Stimulated activated CD4-positive, alpha-beta T cell treated with anti-CD3 and anti-CD28 coated beads, TNF-alpha, amount 100 ng/mL, for 4 hours (primary cell): ENCODE data around the gene GLE1.
"Not testable (repeated sequence)": the region's sequence is repeated elsewhere in the genome, so short reads cannot be mapped to it uniquely, and the experiment has no call there.

Experiments
- DNase-seq, 3 experiments: peaks; one replicate each; pipeline ENCODE4 v3.0.0-alpha.2; 2020; ENCODE audit warnings: low read depth in 3 of 3

Gene GLE1

DNA sequence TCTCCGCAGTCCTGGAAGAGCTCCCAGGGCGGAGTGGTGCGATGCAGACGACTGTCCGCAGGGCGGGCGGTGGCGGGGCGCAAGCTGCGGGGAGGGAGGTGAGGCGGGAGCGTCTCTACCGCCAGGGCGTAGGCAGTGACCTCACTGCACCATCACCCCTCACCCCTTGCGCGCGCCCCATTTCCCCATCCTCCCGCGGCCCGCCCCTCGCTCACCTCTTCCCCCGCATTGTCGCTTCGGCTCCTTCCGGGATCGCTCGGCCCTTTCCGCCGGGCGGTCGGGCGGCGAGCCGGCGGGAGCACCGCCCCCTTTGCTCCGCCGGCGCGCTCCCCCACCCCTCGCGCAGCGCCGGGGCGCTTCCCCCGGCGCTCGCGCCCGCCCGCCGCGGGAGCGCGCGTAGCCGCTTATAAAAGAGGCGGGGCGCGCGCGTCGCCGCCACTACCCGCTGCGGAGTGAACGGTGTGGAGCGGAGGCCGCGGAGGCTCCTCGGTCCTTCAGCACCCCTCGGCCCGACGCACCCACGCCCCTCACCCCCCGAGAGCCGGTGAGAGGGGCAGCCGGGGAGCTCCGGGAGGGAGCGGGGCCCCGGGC is 47.7 kb downstream of the GLE1 start, which contains the start of gene SPTAN1:
TSS of gene SPTAN1 (plus strand) at position 435 of the 591 bp plus-strand sequence. CDS start 14,154 bp downstream, outside the sequence.
- DNase-seq: peak; percentile 89 to 91 (median 90)

DNA sequence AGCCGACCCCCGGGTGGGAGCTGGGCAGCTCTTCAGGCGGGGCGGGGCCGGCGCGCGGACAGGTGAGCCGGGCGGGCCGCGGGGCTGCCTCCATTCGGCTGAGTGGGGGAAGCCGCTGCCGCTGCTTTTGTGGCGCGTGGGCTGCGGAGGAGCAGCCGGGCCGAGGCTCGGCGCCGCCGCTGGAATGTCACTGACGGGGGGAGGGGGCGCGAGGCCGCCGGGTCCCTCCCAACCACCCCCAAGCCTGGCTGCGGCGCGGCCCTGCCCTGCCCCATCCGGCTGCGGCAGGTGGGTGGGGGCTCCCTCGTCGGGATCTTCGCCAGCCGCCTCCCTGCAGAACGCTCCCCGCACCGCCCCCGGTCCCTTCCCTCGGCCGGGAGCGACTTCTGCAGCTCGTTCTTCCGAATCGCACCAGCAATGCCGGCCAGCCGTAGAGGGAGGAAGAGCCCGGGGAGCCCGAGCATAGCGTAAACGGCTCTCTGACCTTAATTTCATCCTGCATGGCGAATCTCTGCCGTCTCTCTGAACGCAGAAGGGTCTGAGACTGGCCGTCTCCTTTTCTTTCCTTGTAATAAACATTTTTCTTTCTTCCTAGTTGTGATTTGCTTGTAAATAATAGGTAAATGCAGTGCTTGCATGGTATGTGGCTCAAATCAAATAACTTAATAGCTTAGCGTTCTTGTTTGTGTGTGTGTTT is 48.4 kb downstream of the GLE1 start:
- DNase-seq: peak in 1 of 3 experiments; percentile 23

DNA sequence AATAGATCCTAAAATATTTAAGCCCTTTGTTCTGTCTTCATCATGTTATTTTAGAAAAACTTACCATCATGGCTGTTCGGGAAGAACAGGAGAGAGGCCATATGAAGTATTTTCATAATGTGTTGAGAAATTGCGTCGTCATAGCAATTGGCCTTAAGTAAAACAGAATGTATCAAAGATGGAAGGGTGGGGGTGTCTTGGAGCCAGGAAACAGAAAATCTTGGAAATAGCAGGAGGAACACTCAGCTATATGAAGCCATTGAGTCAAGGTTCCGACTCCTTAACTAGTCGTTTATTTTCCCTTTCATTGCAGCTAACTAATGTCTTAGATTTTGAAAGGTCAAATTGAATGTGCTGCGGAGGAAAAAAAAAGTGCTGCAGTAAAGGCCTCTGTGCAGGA is 49.2 kb downstream of the GLE1 start:
- no peak for DNase-seq

DNA sequence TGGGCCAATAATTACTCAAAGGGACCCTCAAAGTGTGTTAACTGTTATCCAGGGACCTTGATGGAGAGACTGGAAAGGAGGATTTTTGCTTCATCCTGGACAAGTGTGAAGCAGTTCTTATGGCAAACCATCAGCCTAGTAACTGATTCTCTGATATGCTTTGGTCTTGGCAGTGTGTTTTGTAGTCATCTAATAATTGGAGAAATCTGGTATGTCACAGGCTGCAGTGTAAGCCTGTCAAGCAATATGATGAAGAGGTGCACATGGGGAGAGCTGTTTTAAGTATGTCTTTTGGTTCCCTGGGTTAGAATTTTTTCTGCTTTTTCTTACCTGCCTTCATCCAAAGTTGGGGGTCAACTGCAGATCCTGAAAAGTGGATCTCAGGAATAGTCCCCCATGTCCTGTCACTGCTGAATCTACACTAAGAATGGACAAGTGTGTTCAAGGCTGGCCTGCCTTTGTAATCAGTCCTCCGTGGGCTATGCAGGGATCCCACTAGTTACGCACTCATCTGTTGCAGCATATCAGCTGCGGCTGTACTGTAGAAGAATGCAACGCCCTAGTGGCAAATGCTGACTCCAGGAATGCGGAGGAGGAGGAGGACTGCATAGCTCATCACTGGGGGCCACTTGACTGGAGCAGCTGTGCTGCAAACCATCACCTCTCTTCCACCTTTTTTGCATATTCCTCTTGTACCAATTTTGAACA is 49.8 kb downstream of the GLE1 start:
- no peak for DNase-seq

DNA sequence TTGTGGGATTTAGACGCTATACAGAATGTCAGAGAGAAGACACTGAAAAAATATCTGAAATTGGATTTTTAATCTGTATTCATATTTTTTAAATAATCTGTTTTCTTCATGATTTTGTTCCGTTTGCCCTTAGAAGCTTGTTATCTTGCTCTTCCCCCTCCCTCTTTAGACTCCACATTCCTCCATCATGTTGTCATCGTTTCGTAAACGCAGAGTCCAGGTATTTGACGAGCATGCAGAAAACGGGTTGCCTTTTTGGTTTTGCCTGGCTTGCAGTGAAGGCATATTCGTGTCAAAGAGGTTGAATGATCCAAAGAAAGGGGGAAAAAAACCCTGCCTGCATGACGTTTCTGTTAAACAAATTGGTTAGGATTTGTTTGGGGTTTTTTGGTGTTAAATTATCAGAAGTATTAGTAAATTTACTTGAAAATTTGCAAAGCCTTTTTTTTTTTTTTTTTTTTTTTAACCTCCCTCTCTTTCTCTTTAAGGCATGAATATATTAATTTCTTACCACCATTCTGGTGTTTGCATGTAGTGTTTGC is 50.7 kb downstream of the GLE1 start:
- no peak for DNase-seq

DNA sequence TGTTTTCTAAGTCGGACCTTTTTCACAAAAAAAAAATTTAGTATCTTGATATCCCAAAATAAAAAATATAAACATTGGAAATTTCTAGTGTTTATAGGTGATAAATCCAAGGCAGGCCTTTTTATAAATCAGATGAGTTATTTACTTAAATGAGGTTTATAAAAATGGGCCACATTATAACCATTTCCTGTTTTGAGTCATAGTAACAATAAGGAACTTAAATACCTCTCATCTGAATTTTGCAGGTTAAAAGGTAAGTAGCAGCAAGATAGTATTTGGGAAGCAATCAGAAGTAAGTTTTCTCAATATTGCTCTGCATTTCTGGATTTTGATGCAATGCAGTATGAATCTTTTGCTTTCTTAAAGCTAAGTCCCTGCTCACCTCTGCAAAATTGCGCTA is 51.8 kb downstream of the GLE1 start:
- DNase-seq: no peak

DNA sequence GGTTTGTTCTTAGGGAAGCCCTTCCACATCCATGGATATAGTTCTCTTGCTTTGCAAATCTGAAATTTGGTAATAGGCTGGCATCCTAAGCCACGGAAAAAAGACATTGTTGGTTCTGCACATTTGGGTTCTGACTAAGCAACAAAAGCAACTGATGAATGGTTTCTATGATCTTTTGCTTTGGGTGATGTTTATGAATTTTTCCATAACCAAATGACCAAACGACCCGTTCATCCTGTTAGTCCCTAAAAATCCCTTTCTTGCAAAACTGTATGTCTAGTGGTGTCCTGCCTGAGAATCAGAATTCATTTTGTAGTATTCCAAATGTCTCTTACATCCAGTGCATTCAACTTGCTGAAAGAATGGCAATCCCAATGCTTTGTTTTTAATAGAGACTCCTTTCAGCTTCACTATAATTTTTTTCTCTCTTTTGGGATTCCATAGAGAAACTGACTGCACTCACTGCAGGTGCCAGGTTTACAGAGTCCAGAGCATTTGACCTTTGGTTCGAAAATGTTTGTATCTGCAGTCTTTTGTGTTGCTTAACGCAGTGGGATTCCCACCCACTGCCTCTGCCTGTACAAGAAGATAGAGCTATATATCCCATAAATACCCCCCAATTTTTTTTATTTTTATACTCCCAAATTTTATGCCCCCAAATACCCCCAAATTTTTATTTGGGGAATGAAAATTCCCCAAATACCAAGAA is 52.6 kb downstream of the GLE1 start:
- no peak for DNase-seq

DNA sequence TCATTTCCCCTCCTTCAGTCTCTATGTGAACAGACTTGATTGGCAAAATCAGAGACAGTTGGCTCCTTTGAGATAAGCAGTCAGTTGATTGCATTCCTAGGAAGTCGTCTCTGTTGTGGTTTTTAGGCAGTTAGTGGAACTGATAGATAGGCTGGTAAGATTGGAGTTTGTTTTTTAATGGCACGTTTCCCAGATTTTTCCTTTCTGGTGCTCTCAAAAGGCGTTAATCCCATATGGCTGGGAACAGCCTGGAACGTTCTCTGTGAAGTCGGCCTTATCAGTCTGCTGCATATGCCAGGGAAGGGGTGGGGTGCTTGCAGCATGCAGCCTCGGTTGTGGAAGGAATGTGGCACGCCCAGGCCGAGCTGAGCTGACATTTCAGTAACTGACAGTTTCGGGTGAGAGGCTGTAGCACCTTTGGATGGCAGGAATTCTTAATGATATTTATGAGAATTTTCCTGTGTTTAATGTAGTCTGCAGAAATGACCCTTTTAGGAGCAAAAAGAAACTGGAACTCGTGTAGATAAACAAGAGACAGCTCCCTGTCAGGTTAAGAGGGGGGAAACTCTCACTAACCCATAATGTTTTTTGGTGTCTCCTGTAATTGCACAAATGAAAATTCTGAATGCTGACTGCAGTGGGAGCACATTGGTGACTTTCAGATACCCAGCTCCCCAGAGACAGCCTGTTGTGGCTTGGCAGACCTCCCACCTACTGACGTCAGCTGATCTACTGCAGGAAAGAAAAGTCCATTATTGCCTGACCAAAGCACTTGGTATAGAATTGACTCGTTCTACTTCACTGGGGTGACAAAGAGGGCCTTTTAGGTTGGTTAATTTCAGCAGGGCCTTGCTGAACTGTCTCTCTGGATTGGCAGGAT is 54.2 kb downstream of the GLE1 start:
- no peak for DNase-seq

DNA sequence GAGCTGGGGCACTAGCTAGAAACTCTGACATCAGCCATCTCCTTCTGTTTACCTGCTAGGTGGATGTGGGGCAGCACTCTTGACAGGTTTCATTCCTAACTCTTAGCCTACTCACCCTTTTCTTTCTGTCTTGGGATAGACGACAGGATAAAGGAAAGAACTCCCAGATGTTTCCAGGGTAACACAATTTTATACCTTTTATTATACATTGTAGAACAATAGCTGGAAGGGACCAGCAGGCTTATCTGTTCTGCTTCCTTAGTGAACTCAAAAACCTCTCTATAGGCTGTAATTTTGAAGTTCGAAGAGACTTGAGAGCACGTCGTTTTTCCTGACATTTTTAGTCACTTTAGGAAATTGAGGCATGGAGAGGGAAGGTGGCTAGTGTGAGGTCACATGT is 61.1 kb downstream of the GLE1 start:
- no peak for DNase-seq

DNA sequence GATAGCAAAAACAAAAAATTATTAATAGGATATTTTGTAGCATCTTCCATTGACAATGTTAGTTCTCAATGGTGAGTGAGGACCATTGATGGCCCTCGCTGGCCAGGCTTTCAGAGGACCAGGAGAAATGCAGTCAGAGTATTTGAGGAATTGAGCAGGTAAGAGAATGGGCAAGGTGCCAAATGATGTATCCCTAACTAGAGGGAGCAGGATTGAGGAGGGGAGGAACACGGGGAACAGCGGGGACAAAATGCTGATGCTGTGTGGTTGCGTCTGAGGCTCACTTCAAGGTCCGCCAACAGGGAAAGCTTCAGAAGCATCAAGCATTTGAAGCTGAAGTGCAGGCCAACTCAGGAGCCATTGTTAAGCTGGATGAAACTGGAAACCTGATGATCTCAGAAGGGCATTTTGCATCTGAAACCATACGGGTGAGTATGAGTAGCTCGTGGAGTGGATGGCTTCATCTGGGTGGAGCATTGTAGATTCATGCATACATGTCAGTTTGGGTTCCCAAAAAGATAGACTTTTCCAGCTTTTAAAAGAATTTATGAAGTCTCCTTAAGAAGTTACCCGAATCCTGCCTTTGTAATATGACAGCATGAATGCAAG is 64.1 kb downstream of the GLE1 start:
- no peak for DNase-seq

DNA sequence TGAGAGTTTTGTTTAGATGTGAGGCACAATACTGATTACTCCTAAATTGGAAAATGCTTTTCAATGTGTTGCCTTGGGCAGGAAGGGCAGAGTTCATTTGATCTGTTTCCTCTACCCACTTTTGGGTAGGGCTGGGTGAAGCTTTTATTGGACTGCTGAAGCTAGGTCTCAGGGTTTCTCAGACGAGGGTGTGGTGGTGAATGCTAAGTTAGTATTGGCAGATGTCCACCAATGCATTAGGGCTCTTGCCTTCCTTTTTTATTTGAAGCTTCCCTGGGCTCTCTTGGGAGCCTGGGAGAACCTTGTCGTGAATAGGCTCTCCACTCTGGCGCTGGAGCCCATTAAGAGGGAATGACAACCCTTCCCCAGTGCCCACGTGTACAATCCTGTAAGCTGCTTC is 71.0 kb downstream of the GLE1 start:
- no peak for DNase-seq

DNA sequence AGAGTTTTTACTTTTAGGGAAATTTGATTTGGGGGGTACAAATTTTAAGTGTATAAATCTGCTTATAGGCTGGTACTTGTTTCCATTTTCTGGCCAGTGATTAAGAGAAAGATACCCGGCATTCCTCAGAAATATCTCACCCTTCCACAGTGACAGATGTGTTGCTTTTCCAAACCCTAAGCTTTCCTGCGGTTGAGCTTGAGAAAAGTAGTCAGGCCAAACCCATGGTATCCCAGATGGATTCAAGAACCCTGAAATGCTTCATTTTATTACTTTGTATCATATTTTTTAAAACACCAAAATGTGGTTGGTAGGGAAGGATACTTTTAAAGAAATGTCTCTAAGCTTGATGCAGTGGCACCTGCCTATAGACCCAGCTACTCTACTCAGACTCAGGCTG is 71.4 kb downstream of the GLE1 start:
- no peak for DNase-seq

DNA sequence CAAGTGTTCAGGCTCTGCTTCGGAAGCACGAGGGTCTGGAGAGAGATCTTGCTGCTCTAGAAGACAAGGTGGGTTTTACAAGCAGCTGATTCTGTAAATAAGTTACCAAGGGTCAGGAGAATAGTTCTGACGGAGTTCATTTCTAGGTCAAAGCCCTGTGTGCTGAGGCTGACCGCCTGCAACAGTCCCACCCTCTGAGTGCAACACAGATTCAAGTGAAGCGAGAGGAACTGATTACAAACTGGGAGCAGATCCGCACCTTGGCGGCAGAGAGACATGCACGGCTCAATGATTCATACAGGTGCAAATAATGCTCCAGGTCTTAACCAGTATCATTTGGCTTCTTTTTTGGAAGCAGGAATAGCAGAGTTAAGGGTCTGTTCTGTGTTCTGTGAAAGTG is 72.7 kb downstream of the GLE1 start:
- no peak for DNase-seq

DNA sequence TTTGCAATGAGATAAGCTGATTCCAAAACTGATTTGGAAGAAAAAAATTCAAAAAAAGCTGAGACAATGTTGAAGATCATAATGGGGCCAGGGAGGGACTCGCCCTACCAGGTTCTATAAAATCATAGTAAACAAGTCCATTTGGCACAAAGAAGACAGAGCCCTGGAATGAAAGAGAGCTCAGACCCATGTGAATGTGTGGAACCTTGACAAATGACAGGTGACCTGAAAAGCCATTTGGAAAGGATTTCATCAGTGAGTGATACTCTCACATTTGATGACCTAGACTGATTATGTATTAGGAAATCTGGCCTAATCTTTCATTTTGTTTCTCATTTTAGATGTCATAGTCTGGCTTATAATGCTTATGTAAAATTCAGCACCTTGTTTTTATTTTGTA is 74.7 kb downstream of the GLE1 start:
- DNase-seq: no peak

DNA sequence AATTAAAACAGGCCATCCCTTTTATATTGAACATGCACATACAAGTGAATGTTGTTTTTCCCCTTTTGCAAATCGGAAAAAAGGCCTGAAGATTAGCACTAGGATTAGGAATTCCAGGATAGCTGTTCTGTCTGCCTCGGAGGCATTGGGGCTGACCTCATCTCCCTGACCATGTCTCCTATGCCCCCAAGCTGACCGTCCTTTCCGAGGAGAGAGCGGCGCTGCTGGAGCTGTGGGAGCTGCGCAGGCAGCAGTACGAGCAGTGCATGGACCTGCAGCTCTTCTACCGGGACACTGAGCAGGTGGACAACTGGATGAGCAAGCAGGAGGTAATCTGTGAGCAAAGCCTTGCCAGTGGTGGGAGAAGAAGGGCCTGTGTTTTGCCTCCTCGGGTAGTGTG is 76.2 kb downstream of the GLE1 start:
- DNase-seq: no peak

DNA sequence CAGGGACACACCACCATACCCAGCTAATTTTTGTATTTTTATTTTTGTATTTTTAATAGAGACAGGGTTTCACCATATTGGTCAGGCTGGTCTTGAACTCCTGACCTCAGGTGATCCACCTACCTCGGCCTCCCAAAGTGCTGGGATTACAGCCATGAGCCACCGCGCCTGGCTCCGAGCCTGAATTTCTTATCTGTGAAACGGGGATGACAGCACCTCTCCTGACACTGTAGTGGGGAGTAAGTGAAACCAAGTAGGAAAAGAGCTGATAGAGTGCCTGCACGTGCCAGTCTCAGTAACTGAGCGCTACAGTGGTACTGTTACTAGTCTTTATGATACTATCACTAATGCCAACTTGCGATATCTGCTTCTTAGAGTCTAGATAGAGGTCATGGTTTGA is 80.6 kb downstream of the GLE1 start:
- DNase-seq: not testable (repeated sequence)

DNA sequence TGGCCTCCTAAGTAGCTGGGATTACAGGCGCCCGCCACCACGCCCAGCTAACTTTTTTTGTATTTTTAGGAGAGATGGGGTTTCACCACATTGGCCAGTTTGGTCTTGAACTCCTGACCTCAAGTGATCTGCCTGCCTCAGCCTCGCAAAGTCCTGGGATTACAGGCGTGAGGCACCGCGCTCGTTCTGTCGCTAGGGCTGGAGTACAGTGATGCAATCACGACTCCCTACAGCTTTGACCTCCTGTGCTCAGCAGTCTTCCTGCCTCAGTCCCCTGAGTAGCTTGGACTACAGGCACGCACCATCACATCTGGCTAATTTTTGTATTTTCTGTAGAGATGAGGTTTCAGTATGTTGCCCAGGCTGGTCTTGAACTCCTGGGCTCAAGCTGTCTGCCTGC is 82.4 kb downstream of the GLE1 start:
- not testable (repeated sequence) for DNase-seq

DNA sequence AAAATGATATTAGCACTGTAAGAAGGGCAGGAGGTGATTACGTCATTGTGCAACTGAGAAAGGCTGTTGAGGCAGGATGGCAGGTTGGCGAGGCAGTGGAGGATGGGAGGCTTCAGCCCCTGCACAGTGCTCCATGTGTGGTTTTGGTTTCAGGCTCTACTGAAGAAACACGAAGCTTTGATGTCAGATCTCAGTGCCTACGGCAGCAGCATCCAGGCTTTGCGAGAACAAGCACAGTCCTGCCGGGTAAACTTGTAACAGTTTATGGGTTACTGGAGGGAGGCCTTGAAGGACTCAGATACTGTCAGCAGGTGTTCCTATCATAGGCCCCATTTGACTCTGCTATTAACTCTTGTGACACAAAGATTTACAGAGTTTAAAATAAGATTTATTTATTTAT is 82.9 kb downstream of the GLE1 start:
- peak in 2 of 3 experiments; percentile 2 to 18 for DNase-seq

DNA sequence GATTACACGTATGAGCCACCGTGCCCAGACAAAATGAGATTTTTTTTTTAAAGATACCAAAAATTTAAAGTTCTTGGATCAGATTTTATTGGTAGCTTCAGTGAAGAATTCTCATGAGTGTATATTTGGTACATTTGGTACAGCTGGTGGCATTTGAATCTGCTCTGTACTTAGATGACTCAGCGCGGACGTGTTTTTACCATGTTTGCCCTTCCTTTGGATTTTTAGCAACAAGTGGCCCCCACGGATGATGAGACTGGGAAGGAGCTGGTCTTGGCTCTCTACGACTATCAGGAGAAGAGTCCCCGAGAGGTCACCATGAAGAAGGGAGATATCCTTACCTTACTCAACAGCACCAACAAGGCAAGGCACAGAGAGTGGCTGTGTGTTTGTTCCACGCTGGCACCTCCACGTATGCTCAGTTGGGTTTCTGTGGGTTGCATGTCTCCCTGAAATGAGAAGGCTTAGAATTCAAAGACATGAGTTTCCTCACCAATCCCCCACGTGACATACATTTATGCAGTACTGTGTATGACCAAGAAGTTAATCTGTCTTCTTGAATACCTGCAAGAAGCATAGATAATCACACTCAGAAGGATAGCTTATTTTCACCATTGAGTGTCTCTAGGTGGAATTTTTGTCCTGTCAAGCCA is 84.2 kb downstream of the GLE1 start:
- DNase-seq: no peak
